Measurements from ENCODE around the gene TKFC.
A peak's percentile ranks its signal among the peaks of the same experiment; 100 is the strongest.
"Not testable (repeated sequence)": the region's sequence is repeated elsewhere in the genome, so short reads cannot be mapped to it uniquely, and the experiment has no call there.

TKFC gene

DNA sequence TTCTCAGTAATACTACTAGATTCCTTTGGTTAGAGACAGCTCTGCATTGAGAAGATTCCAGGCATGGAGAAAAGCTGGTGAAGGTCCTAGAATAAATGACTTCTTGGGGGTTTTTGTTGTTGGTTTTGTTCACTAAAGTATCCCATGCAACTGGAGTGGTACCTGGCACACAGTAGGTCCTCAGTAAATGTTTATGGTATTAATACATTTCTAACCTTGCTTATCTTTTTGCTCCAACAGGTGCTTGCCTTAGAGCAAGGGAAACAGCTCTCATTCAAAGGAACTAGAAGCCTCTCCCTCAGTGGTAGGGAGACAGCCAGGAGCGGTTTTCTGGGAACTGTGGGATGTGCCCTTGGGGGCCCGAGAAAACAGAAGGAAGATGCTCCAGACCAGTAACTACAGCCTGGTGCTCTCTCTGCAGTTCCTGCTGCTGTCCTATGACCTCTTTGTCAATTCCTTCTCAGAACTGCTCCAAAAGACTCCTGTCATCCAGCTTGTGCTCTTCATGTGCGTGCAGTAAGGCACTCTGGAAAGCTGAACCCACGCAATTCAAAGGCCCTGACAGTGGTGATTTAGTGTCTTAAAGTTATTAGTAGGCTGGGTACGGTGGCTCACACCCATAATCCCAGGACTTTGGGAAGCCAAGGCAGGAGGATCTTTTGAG is 31.1 kb downstream of the TKFC start:
- peak overlapping the region; percentile 5 for H3K4me3 Mint-ChIP-seq
- no peaks in the 10 kb centered on the region for H3K27me3 Mint-ChIP-seq
- H3K9me3 Mint-ChIP-seq, result no peaks in the 10 kb centered on the region
- no peak for ATAC-seq
- peaks cover 29% of the 10 kb centered on the region for H3K36me3 Mint-ChIP-seq
- H3K27ac Mint-ChIP-seq, result peak overlapping the region; percentile 93
- H3K4me1 Mint-ChIP-seq, result peaks cover 38% of the 10 kb centered on the region

DNA sequence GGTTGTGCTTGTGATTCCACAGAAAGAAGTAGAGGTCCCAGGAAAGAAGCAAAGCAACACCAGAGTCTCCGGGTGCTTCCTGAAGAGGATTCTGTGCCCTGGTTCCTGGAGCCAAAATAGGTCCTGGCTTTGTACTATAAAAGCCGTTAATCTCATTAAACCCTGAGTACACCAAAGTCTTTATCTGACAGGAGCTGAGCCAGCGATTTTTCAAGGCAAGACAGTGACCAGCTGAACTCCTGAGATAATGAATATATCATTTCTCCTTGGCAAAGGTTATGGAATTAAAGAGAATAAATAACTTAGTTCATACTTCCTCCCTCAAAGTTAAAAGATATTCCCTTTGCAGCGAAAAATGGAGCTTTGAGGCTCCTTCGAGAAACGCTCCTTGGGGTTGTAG is 34.4 kb downstream of the TKFC start:
- H3K27me3 Mint-ChIP-seq, result no peaks in the 10 kb centered on the region
- ATAC-seq, result no peak
- H3K9me3 Mint-ChIP-seq, result no peaks in the 10 kb centered on the region
- peaks cover 32% of the 10 kb centered on the region for H3K4me1 Mint-ChIP-seq
- peaks cover 47% of the 10 kb centered on the region for H3K36me3 Mint-ChIP-seq
- H3K4me3 Mint-ChIP-seq, result no peak overlapping the region
- H3K27ac Mint-ChIP-seq, result no peak overlapping the region

DNA sequence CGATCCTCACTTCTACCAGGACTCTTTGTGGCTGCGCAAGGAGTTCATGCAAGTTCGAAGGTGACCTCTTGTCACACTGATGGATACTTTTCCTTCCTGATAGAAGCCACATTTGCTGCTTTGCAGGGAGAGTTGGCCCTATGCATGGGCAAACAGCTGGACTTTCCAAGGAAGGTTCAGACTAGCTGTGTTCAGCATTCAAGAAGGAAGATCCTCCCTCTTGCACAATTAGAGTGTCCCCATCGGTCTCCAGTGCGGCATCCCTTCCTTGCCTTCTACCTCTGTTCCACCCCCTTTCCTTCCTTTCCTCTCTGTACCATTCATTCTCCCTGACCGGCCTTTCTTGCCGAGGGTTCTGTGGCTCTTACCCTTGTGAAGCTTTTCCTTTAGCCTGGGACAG is 35.6 kb downstream of the TKFC start:
- no peak overlapping the region for H3K4me3 Mint-ChIP-seq
- no peaks in the 10 kb centered on the region for H3K9me3 Mint-ChIP-seq
- no peak overlapping the region for H3K27ac Mint-ChIP-seq
- H3K27me3 Mint-ChIP-seq, result no peaks in the 10 kb centered on the region
- no peak for ATAC-seq
- H3K36me3 Mint-ChIP-seq, result peaks cover 42% of the 10 kb centered on the region
- H3K4me1 Mint-ChIP-seq, result peaks cover 20% of the 10 kb centered on the region

DNA sequence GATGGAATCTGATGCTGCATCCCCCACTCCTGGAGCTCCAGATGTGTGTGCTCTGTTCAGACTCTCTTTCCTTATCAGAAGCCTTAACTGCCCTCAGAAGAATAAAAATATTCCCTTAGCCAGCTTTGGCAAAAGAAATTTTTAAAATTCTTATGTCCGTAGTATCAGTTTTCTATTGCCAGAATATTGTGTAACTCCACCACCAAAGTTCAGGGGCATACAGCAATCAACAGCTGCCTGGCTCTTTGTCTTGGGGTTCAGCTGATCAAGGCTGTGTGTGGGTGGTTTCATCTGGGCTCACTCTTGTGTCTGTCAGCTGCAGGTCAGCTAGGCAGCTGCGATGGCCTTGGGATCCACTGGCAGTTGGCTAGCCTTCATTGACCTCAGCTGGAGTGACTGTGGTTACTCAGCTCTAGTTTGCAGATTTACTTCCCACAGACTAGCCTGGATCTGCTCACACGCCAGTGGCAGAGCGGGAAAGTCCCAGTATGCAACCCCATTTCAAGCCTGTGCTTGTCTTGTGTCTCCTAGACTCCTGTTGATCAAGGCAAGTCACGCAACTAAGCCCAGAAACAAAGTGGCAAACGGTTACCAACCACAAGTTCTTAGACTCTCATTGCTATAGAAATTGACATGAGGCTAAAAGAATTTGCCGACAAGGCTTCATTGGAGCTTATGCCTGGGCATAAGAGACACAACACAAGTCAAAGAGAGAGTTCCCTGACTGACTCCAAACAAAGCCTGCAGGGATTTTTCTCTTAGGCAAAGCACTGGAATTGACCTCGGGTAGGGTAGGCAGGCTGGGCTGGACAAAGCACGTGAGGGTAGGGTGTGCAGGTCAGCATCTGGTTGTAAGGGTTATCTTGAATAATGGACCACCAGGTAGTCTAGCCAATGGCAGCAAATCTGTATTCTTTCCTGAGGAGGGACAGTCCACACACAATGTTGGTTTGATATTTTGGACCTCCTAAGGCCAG is 36.6 kb downstream of the TKFC start:
- Mint-ChIP-seq H3K27ac (peak overlapping the region; percentile 47), H3K4me3 (no peak overlapping the region), H3K36me3 (peaks cover 47% of the 10 kb centered on the region), H3K4me1 (peaks cover 15% of the 10 kb centered on the region), H3K27me3 (no peaks in the 10 kb centered on the region), H3K9me3 (no peaks in the 10 kb centered on the region)
- ATAC-seq, result no peak

DNA sequence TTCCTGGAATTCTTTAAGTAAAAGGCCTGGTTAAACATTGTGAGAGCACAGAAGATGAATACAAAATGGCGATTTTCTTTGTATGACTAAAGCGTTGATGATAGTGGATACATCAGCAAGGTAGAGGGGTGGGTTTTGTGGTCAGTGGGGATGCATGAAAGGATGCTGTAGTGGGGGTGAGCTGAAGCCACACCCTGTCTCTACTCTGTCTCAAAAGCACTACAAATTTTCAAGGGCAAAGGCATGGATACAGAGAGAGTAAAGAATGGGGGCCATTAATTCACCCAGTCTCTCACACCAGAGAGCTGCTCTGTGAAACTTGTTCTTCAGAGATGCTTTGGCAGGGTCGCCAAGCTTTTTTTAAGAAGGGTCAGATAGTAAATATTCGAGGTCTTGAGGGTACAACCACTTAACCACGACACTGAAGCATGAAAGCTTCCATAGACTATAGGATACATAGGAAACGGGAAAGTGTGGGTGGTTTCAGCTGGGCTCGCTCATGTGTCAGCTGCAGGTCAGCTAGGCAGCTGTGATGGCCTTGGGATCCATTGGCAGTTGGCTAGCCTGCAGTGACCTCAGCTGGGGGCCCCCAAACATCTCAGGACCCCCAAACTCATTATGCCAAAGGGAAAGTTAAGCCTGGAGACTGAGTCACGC is 37.4 kb downstream of the TKFC start:
- Mint-ChIP-seq H3K27me3 (no peaks in the 10 kb centered on the region), H3K27ac (peak overlapping the region; percentile 47), H3K9me3 (no peaks in the 10 kb centered on the region), H3K36me3 (peaks cover 52% of the 10 kb centered on the region), H3K4me3 (no peak overlapping the region), H3K4me1 (peaks cover 15% of the 10 kb centered on the region)
- ATAC-seq, result peak; percentile 20

DNA sequence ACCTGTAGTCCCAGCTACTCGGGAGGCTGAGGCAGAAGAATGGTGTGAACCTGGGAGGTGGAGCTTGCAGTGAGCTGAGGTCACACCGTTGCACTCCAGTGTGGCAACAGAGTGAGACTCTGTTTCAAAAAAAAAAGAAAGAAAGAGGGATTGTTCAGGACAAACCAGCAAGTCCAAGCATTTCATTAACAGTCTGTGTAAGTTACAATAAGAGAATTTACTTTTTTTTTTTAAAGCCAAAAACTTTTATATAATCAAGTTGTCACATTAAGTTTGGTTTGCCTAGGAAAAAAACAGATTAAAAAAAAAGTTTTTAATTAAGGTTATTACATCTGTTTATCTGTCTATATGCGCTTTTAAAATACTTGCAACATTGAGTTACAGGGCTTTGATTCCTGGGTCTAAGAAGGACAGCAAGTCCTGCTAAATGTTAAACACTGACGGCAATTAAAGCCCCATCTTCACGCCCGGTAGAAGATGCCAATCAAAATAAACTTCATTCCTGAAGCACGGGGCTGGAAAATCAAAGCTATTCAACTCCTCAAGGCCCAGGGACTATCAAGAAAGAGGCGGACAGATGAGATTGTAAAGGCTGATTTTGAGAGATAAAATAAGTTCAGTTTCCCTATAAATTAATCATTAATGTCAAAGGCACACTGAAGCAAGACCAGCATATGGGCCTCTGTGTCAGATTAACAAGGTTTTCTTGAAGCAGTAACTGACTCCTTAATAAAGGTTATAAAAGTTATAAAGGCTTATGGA is 39.8 kb downstream of the TKFC start:
- no peaks in the 10 kb centered on the region for H3K9me3 Mint-ChIP-seq
- ATAC-seq, result no peak
- no peak overlapping the region for H3K27ac Mint-ChIP-seq
- no peak overlapping the region for H3K4me3 Mint-ChIP-seq
- no peaks in the 10 kb centered on the region for H3K27me3 Mint-ChIP-seq
- peaks cover 15% of the 10 kb centered on the region for H3K4me1 Mint-ChIP-seq
- H3K36me3 Mint-ChIP-seq, result peaks cover 53% of the 10 kb centered on the region

DNA sequence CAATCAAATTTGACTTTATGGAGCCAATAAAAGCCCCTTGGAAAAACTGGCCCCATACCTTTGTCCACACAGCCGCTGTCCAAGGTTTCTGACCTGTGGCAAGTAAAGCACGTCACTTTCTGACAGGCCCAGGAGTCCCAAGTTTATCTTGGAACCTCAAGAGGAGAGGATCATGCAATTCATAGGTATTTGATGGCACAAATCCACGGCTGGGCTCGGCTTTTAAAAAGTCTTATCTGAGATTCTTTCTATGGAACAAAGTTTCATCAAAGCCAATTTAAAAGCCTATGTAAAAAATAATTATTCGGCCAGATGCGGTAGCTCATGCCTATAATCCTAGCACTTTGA is 42.7 kb downstream of the TKFC start:
- Mint-ChIP-seq H3K9me3 (no peaks in the 10 kb centered on the region), H3K27me3 (no peaks in the 10 kb centered on the region), H3K4me3 (no peak overlapping the region), H3K4me1 (peaks cover under 1% of the 10 kb centered on the region), H3K27ac (no peak overlapping the region), H3K36me3 (peaks cover 31% of the 10 kb centered on the region)
- ATAC-seq, result no peak

DNA sequence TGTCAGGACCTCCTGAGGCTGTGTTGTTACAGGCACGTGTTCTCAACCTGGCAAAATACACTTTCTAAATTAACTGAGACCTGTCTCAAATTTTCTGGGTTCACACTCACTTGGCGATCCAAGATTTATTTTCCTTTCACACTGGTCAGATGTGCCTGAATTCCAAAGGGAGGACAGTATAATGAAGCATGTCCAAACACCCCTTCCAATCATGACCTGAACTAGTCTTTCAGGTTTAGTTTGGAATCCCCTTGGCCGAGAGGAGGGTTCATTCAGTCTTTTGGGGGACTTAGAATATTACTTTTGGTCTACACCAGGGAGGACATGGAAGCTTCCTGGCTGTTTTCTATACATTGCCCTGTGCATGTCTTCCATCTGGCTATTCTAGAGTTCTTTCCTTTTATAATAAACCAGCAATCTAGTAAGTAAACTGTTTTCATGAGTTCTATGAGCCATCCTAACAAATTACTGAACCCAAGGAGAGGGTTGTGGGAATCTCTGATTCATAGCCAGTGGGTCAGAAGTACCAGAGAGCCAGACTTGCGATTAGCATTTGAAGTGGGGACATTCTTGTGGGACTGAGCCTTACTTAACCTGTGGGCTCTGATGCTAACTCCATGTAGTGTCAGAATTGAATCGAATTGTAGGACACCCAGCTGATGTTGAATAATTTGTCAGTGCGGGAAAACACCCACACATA is 44.6 kb downstream of the TKFC start:
- H3K36me3 Mint-ChIP-seq, result peaks cover 21% of the 10 kb centered on the region
- no peaks in the 10 kb centered on the region for H3K9me3 Mint-ChIP-seq
- H3K4me1 Mint-ChIP-seq, result peaks cover 9% of the 10 kb centered on the region
- no peak for ATAC-seq
- no peak overlapping the region for H3K4me3 Mint-ChIP-seq
- H3K27ac Mint-ChIP-seq, result no peak overlapping the region
- H3K27me3 Mint-ChIP-seq, result no peaks in the 10 kb centered on the region

DNA sequence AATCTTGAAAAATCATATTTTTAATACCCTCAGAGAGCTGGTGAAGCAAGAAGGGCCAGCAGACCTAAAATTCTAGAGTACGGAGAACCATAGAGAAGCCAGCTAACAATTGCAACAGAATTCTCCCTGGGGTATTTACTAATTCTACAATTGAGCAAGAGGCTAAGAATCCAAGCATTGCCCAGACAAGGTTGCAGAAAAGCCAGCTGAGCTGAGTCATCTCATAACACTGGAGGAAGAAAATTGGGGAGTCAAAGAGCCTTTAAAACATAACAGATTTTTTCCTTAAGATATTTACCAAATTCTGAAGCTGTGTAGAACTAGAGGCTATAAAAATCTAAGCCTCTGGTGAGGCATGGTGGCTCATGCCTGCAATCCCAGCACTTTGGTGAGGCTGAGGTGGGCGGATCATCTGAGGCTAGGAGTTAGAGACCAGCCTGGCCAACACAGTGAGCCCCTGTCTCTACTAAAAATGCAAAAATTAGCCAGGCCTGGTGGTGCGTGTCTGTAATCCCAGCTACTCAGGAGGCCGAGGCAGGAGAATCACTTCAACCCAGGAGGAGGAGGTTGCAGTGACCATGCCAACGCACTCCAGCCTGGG is 45.8 kb downstream of the TKFC start:
- ATAC-seq, result no peak
- no peaks in the 10 kb centered on the region for H3K9me3 Mint-ChIP-seq
- no peak overlapping the region for H3K4me3 Mint-ChIP-seq
- peaks cover 9% of the 10 kb centered on the region for H3K4me1 Mint-ChIP-seq
- peaks cover 21% of the 10 kb centered on the region for H3K36me3 Mint-ChIP-seq
- H3K27me3 Mint-ChIP-seq, result no peaks in the 10 kb centered on the region
- no peak overlapping the region for H3K27ac Mint-ChIP-seq

DNA sequence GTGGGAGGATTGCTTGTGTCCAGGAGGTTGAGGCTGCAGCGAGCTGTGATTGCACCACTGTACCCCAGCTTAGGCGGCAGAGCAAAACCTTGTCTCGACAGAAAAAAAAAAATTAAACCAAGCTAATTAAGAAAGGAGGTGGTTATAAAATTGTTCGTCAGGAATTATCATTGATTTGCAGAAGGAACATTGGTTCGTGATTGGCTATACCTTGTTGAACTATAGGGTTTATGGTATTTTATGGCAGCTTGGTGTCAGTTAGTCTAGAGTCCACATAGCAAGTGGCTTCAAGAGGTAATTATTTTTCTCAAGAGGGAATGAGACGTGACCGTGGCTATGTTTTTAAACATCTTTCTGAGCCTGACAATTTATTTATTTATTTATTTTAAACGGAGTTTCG is 47.9 kb downstream of the TKFC start:
- ATAC-seq, result no peak
- Mint-ChIP-seq H3K27me3 (no peaks in the 10 kb centered on the region), H3K27ac (no peak overlapping the region), H3K4me1 (peaks cover 20% of the 10 kb centered on the region), H3K36me3 (peaks cover 17% of the 10 kb centered on the region), H3K4me3 (no peak overlapping the region), H3K9me3 (no peaks in the 10 kb centered on the region)

DNA sequence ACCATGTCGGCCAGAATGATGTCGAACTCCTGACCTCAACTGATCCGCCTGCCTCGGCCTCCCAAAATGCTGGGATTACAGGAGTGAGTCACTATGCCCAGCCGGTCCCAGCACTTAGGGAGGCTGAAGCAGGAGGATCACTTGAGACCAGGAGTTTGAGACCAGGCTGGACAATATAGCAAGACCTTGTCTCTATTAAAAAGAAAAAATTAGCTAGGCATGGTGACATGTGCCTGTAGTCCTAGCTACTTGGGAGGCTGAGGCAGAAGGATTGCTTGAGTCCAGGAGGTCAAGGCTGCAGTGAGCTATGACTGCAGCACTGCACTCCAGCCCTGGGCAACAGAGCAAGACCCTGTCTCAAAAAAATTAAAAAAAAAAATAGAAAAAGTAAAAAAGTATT is 50.8 kb downstream of the TKFC start:
- peaks cover 20% of the 10 kb centered on the region for H3K4me1 Mint-ChIP-seq
- ATAC-seq, H3K27me3 Mint-ChIP-seq, H3K27ac Mint-ChIP-seq, H3K9me3 Mint-ChIP-seq, H3K36me3 Mint-ChIP-seq, H3K4me3 Mint-ChIP-seq: not testable (repeated sequence)

DNA sequence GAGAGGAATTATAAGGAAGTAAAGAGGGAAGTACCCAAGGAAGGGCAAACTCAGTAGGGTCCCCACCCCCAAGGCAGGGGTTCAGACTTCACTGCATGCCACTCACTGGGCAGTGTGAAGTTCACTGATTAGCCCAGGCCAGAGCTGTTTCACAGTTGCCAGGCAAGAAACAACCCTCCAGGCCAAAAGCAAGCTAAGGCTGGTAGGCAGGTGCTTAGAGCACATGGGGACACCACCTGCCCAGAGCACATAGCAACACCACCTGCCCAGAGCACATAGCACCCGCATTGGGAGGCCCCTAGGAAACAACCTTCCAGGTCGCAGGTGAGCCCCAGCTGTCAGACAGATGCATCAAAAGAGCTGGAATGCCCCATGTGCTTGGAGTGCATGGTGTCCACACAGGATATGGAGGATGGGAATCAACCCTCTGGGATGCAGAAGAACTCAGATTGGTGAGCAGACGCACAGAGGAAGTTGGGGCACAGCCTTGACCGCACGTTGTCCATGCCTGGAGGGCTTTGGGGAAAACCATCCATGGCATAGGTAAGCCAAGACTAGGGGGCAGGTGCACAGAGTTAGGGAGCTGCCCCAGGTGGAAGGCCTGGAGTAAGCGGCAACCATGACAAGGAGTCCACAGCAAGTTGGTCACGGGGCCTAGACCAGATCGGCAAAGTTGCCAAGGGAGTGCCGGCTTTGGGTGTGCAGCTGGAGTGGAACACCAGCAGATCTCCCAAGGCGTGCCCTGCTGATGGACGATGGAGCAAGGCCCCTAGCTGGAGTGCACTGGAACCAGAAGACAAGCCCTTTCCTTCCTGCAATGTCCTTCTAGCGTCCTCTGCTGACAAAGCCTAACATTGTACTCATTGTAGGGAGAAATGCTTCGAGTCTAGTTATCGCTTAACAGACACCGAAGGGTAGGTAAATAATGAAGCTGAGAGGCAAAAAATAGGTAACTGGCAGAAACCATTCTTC is 51.5 kb downstream of the TKFC start:
- no peak overlapping the region for H3K4me3 Mint-ChIP-seq
- H3K27me3 Mint-ChIP-seq, result no peaks in the 10 kb centered on the region
- H3K27ac Mint-ChIP-seq, result no peak overlapping the region
- ATAC-seq, result no peak
- peaks cover 20% of the 10 kb centered on the region for H3K4me1 Mint-ChIP-seq
- H3K9me3 Mint-ChIP-seq, result no peaks in the 10 kb centered on the region
- H3K36me3 Mint-ChIP-seq, result peaks cover 5% of the 10 kb centered on the region

DNA sequence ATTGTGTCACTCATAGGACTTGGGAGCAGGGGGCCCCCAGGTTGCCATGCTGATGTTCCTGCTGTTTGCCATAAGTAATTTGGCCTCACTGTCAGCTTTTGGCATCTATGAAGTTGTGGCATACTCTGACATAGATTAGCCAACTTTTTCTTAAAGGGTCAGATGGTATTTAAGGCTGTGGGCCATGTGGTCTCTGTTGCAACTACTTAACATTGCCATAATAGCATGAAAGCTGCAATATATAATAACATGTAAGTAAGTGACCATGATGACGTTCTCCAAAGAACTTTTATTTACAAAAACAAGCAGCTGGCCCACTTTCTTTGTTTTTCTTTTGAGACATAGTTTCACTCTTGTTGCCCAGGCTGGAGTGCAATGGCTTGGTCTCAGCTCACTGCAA is 57.1 kb downstream of the TKFC start:
- Mint-ChIP-seq H3K27me3 (no peaks in the 10 kb centered on the region), H3K4me3 (no peak overlapping the region), H3K9me3 (no peaks in the 10 kb centered on the region), H3K4me1 (peaks cover 31% of the 10 kb centered on the region), H3K36me3 (peaks cover 6% of the 10 kb centered on the region), H3K27ac (no peak overlapping the region)
- ATAC-seq, result no peak

All from stimulated activated memory B cell treated with anti-CD40 and anti-IgM and Interleukin-4, amounts not matched to agents 10 μg/mL and 1 μg/mL and 100 μg/mL, for 72 hours (primary cell).